Measurements from ENCODE around the gene INTS7. TPM values are rescaled to one million over a fixed set of nuclear protein-coding genes. Genes with fewer than 3 reads are reported as not detected.
"Not testable (repeated sequence)": the region's sequence is repeated elsewhere in the genome, so short reads cannot be mapped to it uniquely, and the experiment has no call there.

Gene INTS7
- total RNA-seq, 2 donors from 2014 or later: 19.2 to 20.9 TPM

DNA sequence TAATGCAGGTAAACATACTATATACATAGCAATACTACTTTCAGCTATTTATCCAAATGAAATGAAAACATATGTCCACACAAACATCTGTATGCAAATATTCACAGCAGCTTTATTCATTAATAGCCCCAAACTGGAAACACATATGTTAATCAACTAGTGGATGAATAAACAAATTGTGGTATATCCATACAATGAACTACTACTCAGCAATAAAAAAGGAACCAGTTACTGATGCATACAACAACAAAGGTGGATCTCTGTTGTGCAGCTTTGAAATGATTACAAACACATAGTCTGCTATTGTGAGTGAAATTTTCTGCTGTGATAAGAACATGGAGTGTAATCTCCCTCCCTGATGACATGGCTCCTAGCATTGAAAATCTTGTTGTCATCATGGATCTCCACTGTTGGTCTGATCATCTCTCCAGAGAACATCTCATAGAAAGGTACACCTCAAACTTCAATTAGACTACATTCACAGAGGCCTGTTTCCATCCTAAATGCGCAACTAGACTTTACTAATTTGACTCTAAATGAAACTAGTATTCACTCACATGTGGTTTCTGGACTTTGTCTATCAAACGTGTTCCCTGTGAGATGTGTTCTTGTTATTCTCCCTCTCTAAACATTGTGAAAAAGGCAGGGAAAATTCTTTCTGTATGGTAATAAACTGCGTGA is 10.7 kb downstream of the INTS7 start:
- Mint-ChIP-seq H3K27ac (no peak overlapping the region), H3K27me3 (ENCODE audit: low read depth) (no peaks in the 10 kb centered on the region), H3K4me1 (ENCODE audit: low read depth) (peaks cover 38% of the 10 kb centered on the region), H3K4me3 (no peak overlapping the region), H3K36me3 (ENCODE audit: insufficient read depth in 2 of 2) (peaks cover 5 to 20% of the 10 kb centered on the region in 2 donors), H3K9me3 (peaks cover 3 to 7% of the 10 kb centered on the region in 2 donors)
- no peak for DNase-seq
- ATAC-seq (replicated peaks in 1 of 2): peak in 1 of 2 donors; percentile 41

DNA sequence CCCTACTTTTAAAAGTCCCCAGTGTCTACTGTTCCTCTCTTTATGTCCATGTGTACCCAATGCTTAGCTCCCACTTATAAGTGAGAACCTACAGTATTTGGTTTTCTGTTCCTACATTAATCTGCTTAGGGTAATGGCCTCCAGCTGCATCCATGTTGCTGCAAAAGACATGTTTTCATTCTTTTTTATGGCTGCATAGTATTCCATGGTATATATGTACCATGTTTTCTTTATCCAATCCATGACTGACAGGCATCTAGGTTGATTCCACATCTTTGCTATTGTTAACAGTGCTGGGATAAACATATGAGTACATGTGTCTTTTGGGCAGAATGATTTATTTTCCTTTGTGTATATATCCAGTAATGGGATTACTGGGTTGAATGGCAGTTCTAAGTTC is 12.4 kb downstream of the INTS7 start:
- H3K4me3 Mint-ChIP-seq; H3K27me3 Mint-ChIP-seq (ENCODE audit: low read depth); H3K27ac Mint-ChIP-seq; ATAC-seq (replicated peaks in 1 of 2); DNase-seq; H3K9me3 Mint-ChIP-seq: not testable (repeated sequence)
- peaks cover 5 to 20% of the 10 kb centered on the region in 2 donors for H3K36me3 Mint-ChIP-seq (ENCODE audit: insufficient read depth in 2 of 2)
- H3K4me1 Mint-ChIP-seq (ENCODE audit: low read depth): peaks cover 23% of the 10 kb centered on the region

DNA sequence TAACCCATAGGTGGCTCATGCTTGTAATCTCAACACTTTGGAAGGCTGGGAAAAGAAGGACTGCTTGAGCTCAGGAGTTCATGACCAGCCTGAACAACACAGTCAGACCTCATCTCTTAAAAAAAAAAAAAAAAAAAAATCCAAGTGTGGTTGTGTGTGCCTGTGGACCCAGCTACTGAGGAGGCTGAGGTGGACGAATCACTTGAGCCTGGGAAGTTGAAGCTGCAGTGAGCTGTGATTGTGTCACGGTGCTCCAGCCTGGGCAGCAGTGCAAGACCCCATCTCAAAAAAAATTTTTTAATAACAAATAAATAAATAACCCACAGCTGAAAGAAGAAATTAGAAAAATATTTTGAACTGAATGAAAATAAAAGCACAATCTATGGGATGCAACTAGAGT is 13.8 kb downstream of the INTS7 start:
- no peak for DNase-seq
- no peaks in the 10 kb centered on the region for H3K27me3 Mint-ChIP-seq (ENCODE audit: low read depth)
- ATAC-seq (replicated peaks in 1 of 2): no peak
- H3K36me3 Mint-ChIP-seq (ENCODE audit: insufficient read depth in 2 of 2): peaks cover 5 to 21% of the 10 kb centered on the region in 2 donors
- no peak overlapping the region for H3K27ac Mint-ChIP-seq
- peaks cover 19% of the 10 kb centered on the region for H3K4me1 Mint-ChIP-seq (ENCODE audit: low read depth)
- H3K9me3 Mint-ChIP-seq: peaks cover 3 to 7% of the 10 kb centered on the region in 2 donors
- H3K4me3 Mint-ChIP-seq: no peak overlapping the region

DNA sequence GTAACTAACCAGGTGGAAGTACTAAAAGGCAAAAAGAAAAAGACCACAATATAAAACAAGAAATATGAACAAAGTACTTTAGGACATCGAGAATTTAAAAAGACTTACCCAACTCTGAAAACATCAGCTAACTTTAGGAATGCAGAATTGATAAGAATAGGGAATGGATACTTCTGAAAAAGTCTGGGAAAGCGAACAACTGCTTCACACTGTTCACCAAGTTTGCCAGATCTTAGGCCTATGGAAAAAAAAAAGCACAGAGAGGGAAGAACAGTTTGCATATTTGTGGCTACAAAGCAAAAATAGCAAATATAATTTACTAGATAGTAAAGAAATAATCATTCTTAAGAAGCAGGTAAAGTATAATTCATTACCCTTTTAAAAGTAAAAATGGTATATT is 14.4 kb downstream of the INTS7 start:
- DNase-seq (no peak), ATAC-seq (replicated peaks in 1 of 2) (no peak)
- Mint-ChIP-seq H3K27ac (no peak overlapping the region), H3K27me3 (ENCODE audit: low read depth) (no peaks in the 10 kb centered on the region), H3K4me1 (ENCODE audit: low read depth) (peaks cover 14% of the 10 kb centered on the region), H3K36me3 (ENCODE audit: insufficient read depth in 2 of 2) (peaks cover 5 to 23% of the 10 kb centered on the region in 2 donors), H3K9me3 (peaks cover 3 to 7% of the 10 kb centered on the region in 2 donors), H3K4me3 (no peak overlapping the region)

DNA sequence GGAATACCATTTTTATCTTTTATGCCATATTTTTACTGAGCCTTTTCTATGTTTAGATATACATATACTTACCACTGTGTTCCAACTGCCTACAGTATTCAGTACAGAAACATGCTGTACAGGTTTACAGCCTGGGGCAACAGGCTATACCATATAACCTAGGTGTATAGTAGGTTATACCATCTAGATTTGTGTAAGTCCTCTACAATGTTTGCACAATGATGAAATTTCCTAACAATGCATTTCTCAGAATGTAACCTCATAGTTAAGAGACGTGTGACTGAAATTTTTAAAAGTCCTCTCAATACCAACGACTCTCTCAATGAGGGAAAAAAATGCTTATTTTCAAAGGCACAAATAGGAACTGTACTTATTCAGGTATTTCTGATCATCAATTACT is 21.7 kb downstream of the INTS7 start:
- DNase-seq (no peak), ATAC-seq (replicated peaks in 1 of 2) (no peak)
- H3K9me3 Mint-ChIP-seq: no peaks in the 10 kb centered on the region
- peaks cover 0 to 8% of the 10 kb centered on the region in 2 donors for H3K36me3 Mint-ChIP-seq (ENCODE audit: insufficient read depth in 2 of 2)
- H3K27ac Mint-ChIP-seq: no peak overlapping the region
- H3K4me1 Mint-ChIP-seq (ENCODE audit: low read depth): no peaks in the 10 kb centered on the region
- no peak overlapping the region for H3K4me3 Mint-ChIP-seq
- no peaks in the 10 kb centered on the region for H3K27me3 Mint-ChIP-seq (ENCODE audit: low read depth)

DNA sequence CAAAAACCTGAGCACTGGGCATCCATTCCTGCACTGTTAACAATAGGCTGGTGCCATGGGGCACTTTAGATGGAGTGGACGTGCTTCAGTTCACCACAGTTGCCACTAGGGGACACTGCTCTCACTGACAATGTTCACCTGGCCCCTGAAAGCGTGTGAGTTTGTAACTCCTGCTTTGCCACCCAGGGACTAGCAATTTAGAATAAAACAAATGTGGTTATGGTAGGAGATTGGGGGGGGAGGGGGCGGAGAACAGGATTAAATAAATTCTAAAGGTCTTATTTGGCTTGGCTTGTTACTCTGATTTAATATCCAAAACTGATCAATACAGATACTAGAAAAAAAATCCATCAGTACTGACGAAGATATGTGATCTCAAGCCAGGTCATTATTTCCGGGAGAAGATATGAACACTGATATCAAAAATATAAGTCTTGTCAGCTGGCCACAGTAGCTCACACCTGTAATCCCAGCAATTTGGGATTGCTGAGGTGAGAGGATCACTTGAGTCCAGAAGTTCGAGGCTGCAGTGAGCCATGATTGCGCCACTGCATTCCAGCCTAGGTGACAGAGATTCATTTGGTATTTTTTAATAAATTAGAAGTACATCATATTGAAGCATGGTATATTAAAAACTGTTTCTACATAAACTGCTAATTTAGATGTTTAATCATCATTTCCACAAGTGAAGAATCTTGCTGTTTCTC is 23.2 kb downstream of the INTS7 start:
- Mint-ChIP-seq H3K27ac (no peak overlapping the region), H3K36me3 (ENCODE audit: insufficient read depth in 2 of 2) (peaks cover 0 to 8% of the 10 kb centered on the region in 2 donors), H3K4me1 (ENCODE audit: low read depth) (no peaks in the 10 kb centered on the region), H3K27me3 (ENCODE audit: low read depth) (no peaks in the 10 kb centered on the region), H3K9me3 (no peaks in the 10 kb centered on the region), H3K4me3 (no peak overlapping the region)
- ATAC-seq (replicated peaks in 1 of 2) (peak; percentile 84 to 86), DNase-seq (peak; percentile 65 to 66)

DNA sequence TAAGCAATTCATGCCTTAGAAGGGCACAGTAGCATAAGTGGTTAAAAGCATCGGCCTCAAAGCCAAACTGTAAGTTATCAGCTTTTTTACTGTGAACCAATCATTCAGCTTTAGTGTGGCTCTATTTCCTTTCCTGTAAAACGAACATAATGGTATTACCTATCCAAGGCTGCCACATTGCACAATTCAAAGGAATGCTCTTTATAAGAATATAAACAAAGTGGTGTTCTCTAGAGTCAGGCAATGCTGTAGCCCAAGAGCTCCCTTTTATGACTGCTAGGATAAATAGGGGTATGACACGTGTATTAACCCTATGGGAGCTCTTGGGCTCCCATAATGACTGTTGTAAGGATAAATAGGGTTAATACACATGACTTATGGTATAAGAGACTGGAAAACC is 25.4 kb downstream of the INTS7 start:
- H3K36me3 Mint-ChIP-seq (ENCODE audit: insufficient read depth in 2 of 2): peaks cover under 1 to 5% of the 10 kb centered on the region in 2 donors

DNA sequence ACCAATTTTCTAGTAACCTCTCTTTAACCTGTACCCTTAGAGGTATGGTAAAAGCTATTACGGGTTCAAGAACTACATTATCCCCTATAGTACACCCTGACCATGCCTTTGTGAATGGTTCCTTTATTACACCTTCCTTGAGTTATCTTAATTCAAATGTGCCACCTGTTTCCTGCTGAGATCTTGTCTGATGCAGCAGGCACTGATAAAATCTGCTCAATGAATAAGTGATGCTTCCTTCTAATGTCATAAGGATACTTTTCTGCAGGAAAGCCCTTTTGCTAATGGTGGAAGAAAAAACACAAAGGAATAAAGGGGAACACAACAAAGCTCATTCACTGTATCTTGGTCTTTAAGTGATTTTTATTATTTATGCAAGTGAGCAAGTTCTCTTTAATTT is 25.8 kb downstream of the INTS7 start:
- H3K4me1 Mint-ChIP-seq (ENCODE audit: low read depth): no peaks in the 10 kb centered on the region
- no peak overlapping the region for H3K4me3 Mint-ChIP-seq
- no peaks in the 10 kb centered on the region for H3K27me3 Mint-ChIP-seq (ENCODE audit: low read depth)
- no peaks in the 10 kb centered on the region for H3K9me3 Mint-ChIP-seq
- peaks cover 3 to 5% of the 10 kb centered on the region in 2 donors for H3K36me3 Mint-ChIP-seq (ENCODE audit: insufficient read depth in 2 of 2)
- DNase-seq (no peak), ATAC-seq (replicated peaks in 1 of 2) (no peak)
- no peak overlapping the region for H3K27ac Mint-ChIP-seq

More for the DNA sequence above, 25.4 kb downstream of the INTS7 start:
- ATAC-seq (replicated peaks in 1 of 2): no peak
- H3K4me1 Mint-ChIP-seq (ENCODE audit: low read depth): no peaks in the 10 kb centered on the region
- H3K4me3 Mint-ChIP-seq: no peak overlapping the region
- no peaks in the 10 kb centered on the region for H3K27me3 Mint-ChIP-seq (ENCODE audit: low read depth)
- DNase-seq: no peak
- H3K9me3 Mint-ChIP-seq: no peaks in the 10 kb centered on the region
- no peak overlapping the region for H3K27ac Mint-ChIP-seq

DNA sequence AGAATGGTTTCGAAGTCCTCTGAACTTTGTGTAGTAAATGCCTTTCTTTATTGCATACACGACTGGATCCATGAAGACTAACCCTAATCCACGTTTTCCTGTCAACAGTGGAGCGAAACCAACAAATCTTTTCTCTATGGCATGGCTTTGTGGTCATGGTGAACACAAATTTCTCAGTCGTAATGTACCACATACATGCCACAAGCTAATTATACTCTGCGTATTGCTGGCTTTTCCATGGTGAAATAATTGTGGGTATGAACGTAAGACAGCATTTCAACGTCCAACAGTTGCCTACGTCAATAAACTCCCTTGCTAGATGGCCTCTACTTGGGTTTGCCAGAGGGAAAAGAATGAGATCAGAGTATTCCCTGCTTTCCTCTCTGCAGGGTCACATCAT is 27.5 kb downstream of the INTS7 start:
- no peak for DNase-seq
- peaks cover 3 to 10% of the 10 kb centered on the region in 2 donors for H3K36me3 Mint-ChIP-seq (ENCODE audit: insufficient read depth in 2 of 2)
- no peak overlapping the region for H3K27ac Mint-ChIP-seq

DNA sequence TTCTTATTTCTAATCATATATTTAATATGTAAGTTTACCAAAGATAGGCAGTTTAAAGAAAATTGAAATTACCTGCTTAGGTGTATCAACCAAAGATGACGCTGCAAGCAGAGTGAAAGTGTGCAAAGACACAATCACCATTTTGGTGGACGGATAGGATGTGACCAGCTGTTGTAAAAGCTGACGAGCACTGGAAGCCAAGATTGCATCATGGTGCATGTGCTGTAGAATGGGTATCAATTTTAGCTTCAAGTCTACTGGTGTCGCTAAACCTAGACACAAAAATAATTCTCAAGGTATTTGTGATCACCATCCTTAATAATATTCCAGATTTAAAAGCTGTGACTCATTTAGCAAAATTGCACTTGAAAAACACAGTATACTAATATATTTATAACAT is 28.2 kb downstream of the INTS7 start:
- Mint-ChIP-seq H3K27ac (no peak overlapping the region), H3K9me3 (no peaks in the 10 kb centered on the region), H3K36me3 (ENCODE audit: insufficient read depth in 2 of 2) (peaks cover 3 to 14% of the 10 kb centered on the region in 2 donors), H3K4me1 (ENCODE audit: low read depth) (peaks cover 5% of the 10 kb centered on the region), H3K4me3 (no peak overlapping the region), H3K27me3 (ENCODE audit: low read depth) (no peaks in the 10 kb centered on the region)
- DNase-seq (no peak), ATAC-seq (replicated peaks in 1 of 2) (no peak)

More for the DNA sequence above, 27.5 kb downstream of the INTS7 start:
- ATAC-seq (replicated peaks in 1 of 2): no peak
- H3K4me1 Mint-ChIP-seq (ENCODE audit: low read depth): peaks cover 2% of the 10 kb centered on the region
- H3K9me3 Mint-ChIP-seq: no peaks in the 10 kb centered on the region
- H3K4me3 Mint-ChIP-seq: no peak overlapping the region
- no peaks in the 10 kb centered on the region for H3K27me3 Mint-ChIP-seq (ENCODE audit: low read depth)

DNA sequence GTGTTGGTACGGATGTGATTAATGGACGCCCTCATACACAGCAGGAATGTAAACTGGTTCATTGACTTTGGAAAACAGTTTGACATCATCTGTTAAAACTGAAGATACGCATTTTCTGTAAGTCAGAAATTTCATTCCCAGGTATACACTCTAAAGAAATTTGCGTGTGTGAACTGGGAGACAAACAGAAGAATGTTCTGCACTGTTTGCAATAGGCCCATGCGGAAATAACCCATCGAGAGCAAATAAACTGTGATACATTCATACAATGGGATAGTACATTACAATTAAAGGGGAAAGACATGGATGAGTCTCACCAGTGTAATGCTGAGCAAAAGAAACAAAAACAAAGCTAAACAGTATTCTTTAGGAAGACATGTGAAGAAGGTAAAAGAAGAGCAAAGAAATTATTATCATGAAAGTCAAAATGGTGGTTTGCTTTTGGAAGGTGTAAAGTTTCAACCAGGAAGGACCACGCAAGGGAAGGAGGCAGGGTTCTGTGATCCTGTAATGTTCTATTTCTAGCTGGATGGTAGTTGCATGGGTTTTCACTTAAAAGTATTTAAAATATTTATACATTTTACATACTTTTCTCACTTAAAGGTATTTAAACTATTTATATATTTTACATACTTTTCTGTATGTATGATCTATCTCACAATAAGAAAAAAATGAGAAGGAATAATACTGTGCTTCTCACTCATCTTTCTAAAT is 30.3 kb downstream of the INTS7 start:
- DNase-seq: no peak
- peaks cover 3 to 22% of the 10 kb centered on the region in 2 donors for H3K36me3 Mint-ChIP-seq (ENCODE audit: insufficient read depth in 2 of 2)

DNA sequence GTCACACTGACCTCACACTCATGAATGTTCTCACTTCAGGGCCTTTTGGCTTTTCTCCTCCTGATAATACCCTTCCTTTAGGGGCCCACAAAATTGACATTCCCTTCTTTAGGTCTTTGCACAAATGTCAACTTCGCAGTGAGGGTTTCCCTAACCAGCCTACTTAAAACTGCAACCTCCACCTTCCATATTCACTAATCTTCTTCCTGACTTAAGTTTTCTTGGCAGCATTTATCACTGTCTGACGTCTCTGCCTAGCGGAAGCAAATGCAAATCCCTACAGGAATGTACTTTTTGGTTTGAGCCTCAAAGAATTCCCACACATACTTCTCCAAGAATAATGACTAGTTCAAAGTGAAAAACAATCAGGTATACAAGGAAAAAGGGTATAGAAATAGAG is 32.8 kb downstream of the INTS7 start:
- H3K27ac Mint-ChIP-seq: no peak overlapping the region
- no peaks in the 10 kb centered on the region for H3K9me3 Mint-ChIP-seq
- peaks cover 5% of the 10 kb centered on the region for H3K4me1 Mint-ChIP-seq (ENCODE audit: low read depth)
- DNase-seq (no peak), ATAC-seq (replicated peaks in 1 of 2) (no peak)
- H3K4me3 Mint-ChIP-seq: no peak overlapping the region
- peaks cover 5 to 22% of the 10 kb centered on the region in 2 donors for H3K36me3 Mint-ChIP-seq (ENCODE audit: insufficient read depth in 2 of 2)
- H3K27me3 Mint-ChIP-seq (ENCODE audit: low read depth): no peaks in the 10 kb centered on the region

More for the DNA sequence above, 30.3 kb downstream of the INTS7 start:
- Mint-ChIP-seq H3K4me3 (no peak overlapping the region), H3K9me3 (no peaks in the 10 kb centered on the region), H3K27me3 (ENCODE audit: low read depth) (no peaks in the 10 kb centered on the region), H3K27ac (no peak overlapping the region), H3K4me1 (ENCODE audit: low read depth) (peaks cover 5% of the 10 kb centered on the region)
- ATAC-seq (replicated peaks in 1 of 2): no peak

DNA sequence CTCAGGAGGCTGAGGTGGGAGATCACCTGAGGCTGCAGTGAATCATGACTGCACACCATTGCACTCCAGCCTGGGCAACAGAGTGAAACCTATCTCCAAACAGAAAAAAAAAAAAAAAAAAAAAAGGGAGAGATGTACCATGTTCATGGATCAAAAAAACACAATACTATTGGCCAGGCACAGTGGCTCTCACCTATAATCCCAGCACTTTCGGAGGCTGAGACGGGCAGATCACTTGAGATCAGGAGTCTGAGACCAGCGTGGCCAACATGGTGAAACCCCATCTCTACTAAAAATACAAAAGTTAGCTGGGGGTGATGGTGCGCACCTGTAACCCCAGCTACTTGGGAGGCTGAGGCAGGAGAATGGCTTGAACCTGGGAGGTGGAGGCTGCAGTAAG is 37.9 kb downstream of the INTS7 start:
- not testable (repeated sequence) for H3K27ac Mint-ChIP-seq; H3K27me3 Mint-ChIP-seq (ENCODE audit: low read depth); DNase-seq; H3K4me1 Mint-ChIP-seq (ENCODE audit: low read depth); H3K4me3 Mint-ChIP-seq; H3K9me3 Mint-ChIP-seq; ATAC-seq (replicated peaks in 1 of 2)
- peaks cover 6 to 16% of the 10 kb centered on the region in 2 donors for H3K36me3 Mint-ChIP-seq (ENCODE audit: insufficient read depth in 2 of 2)

All from activated T-cell treated with anti-CD3 and anti-CD28 coated beads, Interleukin-2, amount 50 U/mL, for 72 hours (primary cell).